HEK293 (cell line): ENCODE results near the gene CDYL.

Experiments
- CTCF ChIA-PET: fragments of 350-600 bp; formaldehyde crosslinking; extraction: SDS; loops from one replicate; lab custom pipeline; 2021; ENCODE audit warnings: antibody characterized with exemption; lab: Yijun Ruan, JAX
- POLR2A ChIA-PET: fragments of 300-600 bp; formaldehyde crosslinking; extraction: SDS; loops from one replicate; lab custom pipeline; 2020; ENCODE audit warnings: antibody characterized with exemption, inconsistent platforms; lab: Yijun Ruan, JAX
- H3K27ac ChIP-seq: fragments of 200-500 bp; sonication (Bioruptor generic); 2 replicates; pipeline ENCODE4 v1.5.1; 2014; ENCODE audit warnings: low read depth, low read length, control low read depth, inconsistent platforms; ENCODE audit errors: extremely low read depth
- H3K36me3 ChIP-seq, 2 experiments: fragments of 200-500 bp in 1 of 2; sonication (Bioruptor generic) in 1 of 2; 1 replicate in 1 of 2; 2 replicates in 1 of 2; pipeline ENCODE4 v1.5.1; 2014 to 2017; ENCODE audit warnings: inconsistent platforms in 2 of 2, low read length in 2 of 2; ENCODE audit not compliant: control insufficient read depth in 2 of 2, insufficient read depth in 1 of 2
- H3K4me1 ChIP-seq: fragments of 200-500 bp; sonication (Bioruptor generic); 2 replicates; pipeline ENCODE4 v1.5.1; 2014; ENCODE audit warnings: mild to moderate bottlenecking, low read length, inconsistent platforms; ENCODE audit not compliant: control insufficient read depth, insufficient read depth
- H3K4me3 ChIP-seq: 2 replicates; pipeline ENCODE4 v1.5.1; 2011; ENCODE audit warnings: low read depth, mild to moderate bottlenecking, control low read depth, low read length, moderate library complexity
- H3K9me3 ChIP-seq: fragments of 200-500 bp; sonication (Bioruptor generic); 2 replicates; pipeline ENCODE4 v1.5.1; 2014; ENCODE audit warnings: low read depth, low read length, inconsistent platforms; ENCODE audit not compliant: control insufficient read depth, insufficient read depth
- ELK4 ChIP-seq: IDR thresholded peaks from 2 replicates; pipeline ENCODE4 v1.6.1; 2011; ENCODE audit warnings: mild to moderate bottlenecking, low read depth, low read length, borderline replicate concordance
- PRDM10 ChIP-seq: fragments of 450-650 bp; formaldehyde crosslinking; IDR thresholded peaks from 2 replicates; pipeline ENCODE4 v1.5.1; 2016; ENCODE audit warnings: missing biosample characterization, missing genetic modification characterization
- SCRT2 ChIP-seq: fragments of 450-650 bp; formaldehyde crosslinking; IDR thresholded peaks from 2 replicates; pipeline ENCODE4 v1.5.1; 2016; ENCODE audit warnings: missing biosample characterization, missing genetic modification characterization
- TCF7L2 ChIP-seq: IDR thresholded peaks from 2 replicates; pipeline ENCODE4 v1.6.1; 2011; ENCODE audit warnings: low read depth, mild to moderate bottlenecking, inconsistent platforms, low read length, moderate library complexity, borderline replicate concordance
- YY2 ChIP-seq: fragments of 450-650 bp; formaldehyde crosslinking; IDR thresholded peaks from 2 replicates; pipeline ENCODE4 v1.5.1; 2016; ENCODE audit warnings: missing biosample characterization, missing genetic modification characterization
- ZBTB6 ChIP-seq: fragments of 450-650 bp; formaldehyde crosslinking; IDR thresholded peaks from 2 replicates; pipeline ENCODE4 v1.5.1; 2017; ENCODE audit warnings: missing biosample characterization, missing genetic modification characterization
- ZNF10 ChIP-seq: fragments of 450-650 bp; formaldehyde crosslinking; IDR thresholded peaks from 2 replicates; pipeline ENCODE4 v1.5.1; 2017; ENCODE audit warnings: missing biosample characterization, missing genetic modification characterization
- ZNF114 ChIP-seq: fragments of 450-650 bp; formaldehyde crosslinking; IDR thresholded peaks from 2 replicates; pipeline ENCODE4 v1.5.0; 2017; ENCODE audit warnings: missing biosample characterization, missing genetic modification characterization
- ZNF121 ChIP-seq: fragments of 450-650 bp; formaldehyde crosslinking; IDR thresholded peaks from 2 replicates; pipeline ENCODE4 v1.5.1; 2016; ENCODE audit warnings: missing biosample characterization, missing genetic modification characterization
- ZNF133 ChIP-seq: fragments of 450-650 bp; formaldehyde crosslinking; IDR thresholded peaks from 2 replicates; pipeline ENCODE4 v1.5.1; 2016; ENCODE audit warnings: missing biosample characterization, missing genetic modification characterization
- ZNF140 ChIP-seq: fragments of 450-650 bp; formaldehyde crosslinking; IDR thresholded peaks from 2 replicates; pipeline ENCODE4 v1.5.1; 2016; ENCODE audit warnings: missing biosample characterization, missing genetic modification characterization
- ZNF175 ChIP-seq: fragments of 450-650 bp; formaldehyde crosslinking; IDR thresholded peaks from 2 replicates; pipeline ENCODE4 v1.5.1; 2016; ENCODE audit warnings: missing biosample characterization, missing genetic modification characterization
- ZNF239 ChIP-seq: fragments of 450-650 bp; formaldehyde crosslinking; IDR thresholded peaks from 2 replicates; pipeline ENCODE4 v1.5.1; 2016; ENCODE audit warnings: missing biosample characterization, missing genetic modification characterization
- ZNF311 ChIP-seq: fragments of 450-650 bp; formaldehyde crosslinking; IDR thresholded peaks from 2 replicates; pipeline ENCODE4 v1.5.1; 2017; ENCODE audit warnings: missing biosample characterization, missing genetic modification characterization, borderline replicate concordance
- ZNF362 ChIP-seq: fragments of 450-650 bp; formaldehyde crosslinking; IDR thresholded peaks from 2 replicates; pipeline ENCODE4 v1.5.1; 2016; ENCODE audit warnings: missing biosample characterization, missing genetic modification characterization
- ZNF366 ChIP-seq: fragments of 450-650 bp; formaldehyde crosslinking; conservative IDR thresholded peaks from 2 replicates; pipeline ENCODE4 v1.5.1; 2016; ENCODE audit warnings: missing biosample characterization, missing genetic modification characterization
- ZNF394 ChIP-seq: fragments of 450-650 bp; formaldehyde crosslinking; IDR thresholded peaks from 2 replicates; pipeline ENCODE4 v1.5.1; 2016; ENCODE audit warnings: missing biosample characterization, missing genetic modification characterization, mild to moderate bottlenecking, moderate library complexity, borderline replicate concordance
- ZNF558 ChIP-seq: fragments of 450-650 bp; formaldehyde crosslinking; IDR thresholded peaks from 2 replicates; pipeline ENCODE4 v1.5.1; 2016; ENCODE audit warnings: missing biosample characterization, missing genetic modification characterization
- ZNF610 ChIP-seq: fragments of 450-650 bp; formaldehyde crosslinking; IDR thresholded peaks from 2 replicates; pipeline ENCODE4 v1.5.1; 2016; ENCODE audit warnings: missing biosample characterization, missing genetic modification characterization, borderline replicate concordance
- ZNF621 ChIP-seq: fragments of 450-650 bp; formaldehyde crosslinking; IDR thresholded peaks from 2 replicates; pipeline ENCODE4 v1.5.1; 2017; ENCODE audit warnings: missing biosample characterization, missing genetic modification characterization
- ZNF660 ChIP-seq: fragments of 450-650 bp; IDR thresholded peaks from 2 replicates; pipeline ENCODE4 v1.5.1; 2018; ENCODE audit warnings: missing biosample characterization, mild to moderate bottlenecking, missing genetic modification characterization
- ZNF777 ChIP-seq: fragments of 450-650 bp; formaldehyde crosslinking; IDR thresholded peaks from 2 replicates; pipeline ENCODE4 v1.5.1; 2017; ENCODE audit warnings: missing biosample characterization, missing genetic modification characterization, borderline replicate concordance
- TF ChIP-seq, protein P1 (sequence below): fragments of 450-650 bp; formaldehyde crosslinking; IDR thresholded peaks from 2 replicates; pipeline ENCODE4 v1.5.1; 2016; ENCODE audit warnings: missing biosample characterization, missing genetic modification characterization

CDYL gene

GRCh38 chr6:4788953-4789584 lies 12.9 kb downstream of the CDYL start:
- H3K4me3 ChIP-seq = no peak overlapping the region
- H3K36me3 ChIP-seq = no peaks in the 10 kb centered on the region
- H3K9me3 ChIP-seq = no peaks in the 10 kb centered on the region
- H3K27ac ChIP-seq = no peak overlapping the region
- ChIA-PET CTCF (interaction anchor here (0.6 to 1.2 kb wide), 4 partner anchors 9 to 56 kb away, joined by 3 to 4 read pairs (median 3); no protein-coding TSS in a partner anchor), POLR2A (interaction anchor here (0.6 kb wide), 1 partner anchor 96 kb away, joined by 5 read pairs; no protein-coding TSS in a partner anchor)
- H3K4me1 ChIP-seq = peaks cover 14% of the 10 kb centered on the region; the same call in 1 of the 2 replicates
- TF ChIP-seq PRDM10 (tag by site-specific recombination) = no peak
- no peak for TF ChIP-seq ZNF362 (tag by site-specific recombination)
- TF ChIP-seq SCRT2 (tag by site-specific recombination) = 0 out of 2 replicates have a peak, but pooled peaks have one; percentile 4
- no peak for TF ChIP-seq ZBTB6 (tag by site-specific recombination)
- 0 out of 2 replicates have a peak, but pooled peaks have one; percentile 56 for TF ChIP-seq ZNF121 (tag by site-specific recombination)
- no peak for TF ChIP-seq ZNF394 (tag by site-specific recombination)

DNA sequence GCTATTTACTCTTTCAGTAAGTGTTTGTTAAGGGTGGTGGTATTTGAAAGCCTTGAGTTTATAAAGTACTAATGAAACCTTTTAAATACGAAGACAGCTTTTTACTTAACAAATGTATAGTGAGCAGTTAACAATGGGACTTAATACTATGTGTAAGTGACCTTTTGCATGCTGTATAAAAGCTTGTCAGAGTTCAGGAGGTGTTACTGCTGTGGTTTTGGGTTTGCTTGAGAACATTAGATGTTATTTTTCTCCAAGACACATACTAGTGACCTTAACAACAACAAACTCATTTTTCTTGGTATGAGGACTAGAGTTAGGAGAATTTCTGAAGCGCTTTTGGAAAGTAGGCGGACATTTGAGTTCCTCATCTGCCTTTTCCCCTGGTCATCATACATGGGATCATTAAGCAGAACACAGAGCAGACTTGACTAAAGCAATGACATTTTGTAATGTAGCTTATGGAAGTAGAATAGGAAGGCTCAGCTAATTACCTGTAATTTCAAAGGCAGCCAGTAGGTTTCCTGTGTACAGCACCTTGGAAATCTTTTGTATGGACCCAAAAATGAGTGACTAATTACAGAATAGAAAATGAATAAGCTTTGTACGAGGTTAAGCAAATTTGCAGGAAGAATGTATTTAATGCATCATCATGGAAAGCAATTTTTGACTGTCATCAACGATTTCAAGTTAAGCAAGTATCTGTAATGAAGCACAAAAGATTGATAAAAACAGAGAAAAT lies 14.1 kb downstream of the CDYL start:
- POLR2A ChIA-PET = interaction anchor here (0.8 kb wide), 1 partner anchor 14 kb away, joined by 6 read pairs; the partner anchor contains the start of gene CDYL
- Histone ChIP-seq H3K4me1 (peaks cover 13% of the 10 kb centered on the region; the same call in 1 of the 2 replicates), H3K4me3 (no peak overlapping the region), H3K27ac (no peak overlapping the region), H3K9me3 (no peaks in the 10 kb centered on the region), H3K36me3 (no peaks in the 10 kb centered on the region)
- CTCF ChIA-PET = interaction anchor here (0.5 to 1.9 kb wide), 15 partner anchors 9 to 1829 kb away, joined by 3 to 10 read pairs (median 4); no protein-coding TSS in a partner anchor
- no peak for TF ChIP-seq TCF7L2
- TF ChIP-seq ZNF239 (tag by site-specific recombination) = no peak
- no peak for TF ChIP-seq ZNF660
- TF ChIP-seq ZNF114 (tag by site-specific recombination) = no peak
- TF ChIP-seq ZNF133 (tag by site-specific recombination) = no peak
- no peak for TF ChIP-seq ZNF621 (tag by site-specific recombination)
- TF ChIP-seq ZNF558 (tag by site-specific recombination) = no peak
- TF ChIP-seq, protein P1, sequence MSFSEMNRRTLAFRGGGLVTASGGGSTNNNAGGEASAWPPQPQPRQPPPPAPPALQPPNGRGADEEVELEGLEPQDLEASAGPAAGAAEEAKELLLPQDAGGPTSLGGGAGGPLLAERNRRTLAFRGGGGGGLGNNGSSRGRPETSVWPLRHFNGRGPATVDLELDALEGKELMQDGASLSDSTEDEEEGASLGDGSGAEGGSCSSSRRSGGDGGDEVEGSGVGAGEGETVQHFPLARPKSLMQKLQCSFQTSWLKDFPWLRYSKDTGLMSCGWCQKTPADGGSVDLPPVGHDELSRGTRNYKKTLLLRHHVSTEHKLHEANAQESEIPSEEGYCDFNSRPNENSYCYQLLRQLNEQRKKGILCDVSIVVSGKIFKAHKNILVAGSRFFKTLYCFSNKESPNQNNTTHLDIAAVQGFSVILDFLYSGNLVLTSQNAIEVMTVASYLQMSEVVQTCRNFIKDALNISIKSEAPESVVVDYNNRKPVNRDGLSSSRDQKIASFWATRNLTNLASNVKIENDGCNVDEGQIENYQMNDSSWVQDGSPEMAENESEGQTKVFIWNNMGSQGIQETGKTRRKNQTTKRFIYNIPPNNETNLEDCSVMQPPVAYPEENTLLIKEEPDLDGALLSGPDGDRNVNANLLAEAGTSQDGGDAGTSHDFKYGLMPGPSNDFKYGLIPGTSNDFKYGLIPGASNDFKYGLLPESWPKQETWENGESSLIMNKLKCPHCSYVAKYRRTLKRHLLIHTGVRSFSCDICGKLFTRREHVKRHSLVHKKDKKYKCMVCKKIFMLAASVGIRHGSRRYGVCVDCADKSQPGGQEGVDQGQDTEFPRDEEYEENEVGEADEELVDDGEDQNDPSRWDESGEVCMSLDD (tag by site-specific recombination) = no peak
- no peak for TF ChIP-seq ZNF311
- no peak for TF ChIP-seq ZNF175
- TF ChIP-seq ZNF366 (tag by site-specific recombination) = no peak
- TF ChIP-seq ELK4 = no peak
- no peak for TF ChIP-seq ZNF10 (tag by site-specific recombination)
- TF ChIP-seq ZNF777 (tag by site-specific recombination) = no peak
- TF ChIP-seq ZNF610 (tag by site-specific recombination) = no peak
- no peak for TF ChIP-seq ZNF140 (tag by site-specific recombination)
- no peak for TF ChIP-seq YY2 (tag by site-specific recombination)
